GM23338 (cell line): ENCODE data around the gene DCAF5.

Experiments used
- ETS1 ChIP-seq: IDR thresholded peaks from 2 replicates; pipeline ENCODE4 v1.6.1; 2016; ENCODE audit warnings: antibody characterized with exemption
- EZH2phosphoT487 ChIP-seq: fragments of 200-600 bp; sonication (generic); IDR thresholded peaks from one replicate; pipeline ENCODE4 v1.8.1; 2018; ENCODE audit warnings: antibody characterized with exemption; ENCODE audit not compliant: unreplicated experiment
- POLR2AphosphoS5 ChIP-seq: IDR thresholded peaks from 2 replicates; pipeline ENCODE4 v1.6.1; 2016; ENCODE audit warnings: antibody characterized with exemption, low read depth
- TF ChIP-seq, protein P1 (sequence below), 2 experiments: fragments of 200-600 bp in 1 of 2; sonication (generic) in 1 of 2; conservative IDR thresholded peaks; 2 replicates each; pipeline versions ENCODE4 v1.5.1 to v1.6.1; 2016 to 2017; ENCODE audit warnings: antibody characterized with exemption in 2 of 2, low read depth in 2 of 2, mild to moderate bottlenecking in 2 of 2, moderate library complexity in 1 of 2

GRCh38 chr14:69106451-69106850, 46.5 kb downstream of the DCAF5 start:
- TF ChIP-seq, protein P1, sequence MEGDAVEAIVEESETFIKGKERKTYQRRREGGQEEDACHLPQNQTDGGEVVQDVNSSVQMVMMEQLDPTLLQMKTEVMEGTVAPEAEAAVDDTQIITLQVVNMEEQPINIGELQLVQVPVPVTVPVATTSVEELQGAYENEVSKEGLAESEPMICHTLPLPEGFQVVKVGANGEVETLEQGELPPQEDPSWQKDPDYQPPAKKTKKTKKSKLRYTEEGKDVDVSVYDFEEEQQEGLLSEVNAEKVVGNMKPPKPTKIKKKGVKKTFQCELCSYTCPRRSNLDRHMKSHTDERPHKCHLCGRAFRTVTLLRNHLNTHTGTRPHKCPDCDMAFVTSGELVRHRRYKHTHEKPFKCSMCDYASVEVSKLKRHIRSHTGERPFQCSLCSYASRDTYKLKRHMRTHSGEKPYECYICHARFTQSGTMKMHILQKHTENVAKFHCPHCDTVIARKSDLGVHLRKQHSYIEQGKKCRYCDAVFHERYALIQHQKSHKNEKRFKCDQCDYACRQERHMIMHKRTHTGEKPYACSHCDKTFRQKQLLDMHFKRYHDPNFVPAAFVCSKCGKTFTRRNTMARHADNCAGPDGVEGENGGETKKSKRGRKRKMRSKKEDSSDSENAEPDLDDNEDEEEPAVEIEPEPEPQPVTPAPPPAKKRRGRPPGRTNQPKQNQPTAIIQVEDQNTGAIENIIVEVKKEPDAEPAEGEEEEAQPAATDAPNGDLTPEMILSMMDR (conservative IDR thresholded peaks at IDR 0.05; ENCODE audit: low read depth in 2 of 2) = no peak
- TF ChIP-seq ETS1 (no peak), POLR2AphosphoS5 (no peak), EZH2phosphoT487 (no peak)
